WTC11 (cell line): ENCODE measurements around the gene ZNF683. TPM values are rescaled to one million over a fixed set of nuclear protein-coding genes. Genes with fewer than 3 reads are reported as not detected.

Source experiments
- ATAC-seq: fragments of 200-7000 bp; cut with Tn5 transposase; 2 replicates; pipeline ENCODE4 v1.10.0; 2021; ENCODE audit warnings: mild to moderate bottlenecking, moderate library complexity
- CTCF ChIA-PET: fragments of 300-600 bp; sonication (Branson Sonifier 250); formaldehyde crosslinking; loops from one replicate; lab custom pipeline; 2021; ENCODE audit warnings: antibody characterized with exemption; lab: Charles Lee
- POLR2A ChIA-PET: fragments of 350-600 bp; sonication (Branson Sonifier 250); formaldehyde crosslinking; loops from one replicate; lab custom pipeline; 2021; ENCODE audit warnings: antibody characterized with exemption; lab: Charles Lee
- DNase-seq: peaks from one replicate; pipeline ENCODE4 v3.0.0; 2021; ENCODE audit warnings: low spot score
- H3K27ac Mint-ChIP-seq: 2 replicates; pipeline ENCODE4 v1.8.0; 2021; ENCODE audit warnings: mixed read lengths
- H3K27me3 Mint-ChIP-seq: 2 replicates; pipeline ENCODE4 v1.8.0; 2021; ENCODE audit warnings: low read depth, mild to moderate bottlenecking, moderate library complexity, mixed read lengths
- H3K36me3 Mint-ChIP-seq: 2 replicates; pipeline ENCODE4 v1.8.0; 2021; ENCODE audit warnings: mixed read lengths
- H3K4me1 Mint-ChIP-seq: 2 replicates; pipeline ENCODE4 v1.8.0; 2022; ENCODE audit warnings: mixed read lengths
- H3K4me3 Mint-ChIP-seq: 2 replicates; pipeline ENCODE4 v1.8.0; 2021; ENCODE audit warnings: mild to moderate bottlenecking, moderate library complexity, mixed read lengths
- H3K9me3 Mint-ChIP-seq: 2 replicates; pipeline ENCODE4 v1.8.0; 2021; ENCODE audit warnings: mixed read lengths
- AFF4 ChIP-seq: sonication (generic); formaldehyde crosslinking; IDR thresholded peaks from 2 replicates; pipeline ENCODE4 v1.8.1; 2023; ENCODE audit warnings: mild to moderate bottlenecking, missing genetic modification reagents, borderline replicate concordance
- ATF1 ChIP-seq: sonication (generic); formaldehyde crosslinking; IDR thresholded peaks from 2 replicates; pipeline ENCODE4 v1.8.1; 2023; ENCODE audit warnings: mild to moderate bottlenecking, moderate library complexity, missing genetic modification reagents
- ATF2 ChIP-seq: sonication (generic); formaldehyde crosslinking; IDR thresholded peaks from 2 replicates; pipeline ENCODE4 v1.8.1; 2022; ENCODE audit warnings: low read depth, missing genetic modification reagents, borderline replicate concordance
- ATF6 ChIP-seq: sonication (generic); formaldehyde crosslinking; IDR thresholded peaks from 2 replicates; pipeline ENCODE4 v1.8.1; 2023; ENCODE audit warnings: mild to moderate bottlenecking, missing genetic modification reagents
- CTCF ChIP-seq: fragments of 200-600 bp; IDR thresholded peaks from 2 replicates; pipeline ENCODE4 v1.8.0; 2022; ENCODE audit warnings: antibody characterized with exemption
- E2F1 ChIP-seq: sonication (generic); formaldehyde crosslinking; IDR thresholded peaks from 2 replicates; pipeline ENCODE4 v1.8.0; 2022; ENCODE audit warnings: mild to moderate bottlenecking, missing genetic modification reagents
- ESRRA ChIP-seq: sonication (generic); formaldehyde crosslinking; IDR thresholded peaks from 2 replicates; pipeline ENCODE4 v1.8.1; 2022; ENCODE audit warnings: mild to moderate bottlenecking, missing genetic modification reagents, borderline replicate concordance
- FOXK1 ChIP-seq: sonication (generic); formaldehyde crosslinking; IDR thresholded peaks from 2 replicates; pipeline ENCODE4 v1.8.0; 2022; ENCODE audit warnings: mild to moderate bottlenecking, moderate library complexity, missing genetic modification reagents
- NFATC4 ChIP-seq: fragments of 250-450 bp; sonication (Bioruptor Pico); IDR thresholded peaks from 2 replicates; pipeline ENCODE4 v1.9.0; 2021; ENCODE audit warnings: mild to moderate bottlenecking
- RELA ChIP-seq: sonication (generic); formaldehyde crosslinking; IDR thresholded peaks from 2 replicates; pipeline ENCODE4 v1.8.1; 2022; ENCODE audit warnings: missing genetic modification reagents, mild to moderate bottlenecking, borderline replicate concordance
- TEAD1 ChIP-seq: sonication (generic); formaldehyde crosslinking; IDR thresholded peaks from 2 replicates; pipeline ENCODE4 v1.8.0; 2022; ENCODE audit warnings: mild to moderate bottlenecking, missing genetic modification reagents
- TEAD4 ChIP-seq: sonication (generic); formaldehyde crosslinking; IDR thresholded peaks from 2 replicates; pipeline ENCODE4 v1.8.0; 2022; ENCODE audit warnings: mild to moderate bottlenecking, missing genetic modification reagents
- ZBTB21 ChIP-seq: sonication (generic); formaldehyde crosslinking; IDR thresholded peaks from 2 replicates; pipeline ENCODE4 v1.8.1; 2023; ENCODE audit warnings: mild to moderate bottlenecking, missing genetic modification reagents, borderline replicate concordance
- ZNF512 ChIP-seq: sonication (generic); formaldehyde crosslinking; IDR thresholded peaks from 2 replicates; pipeline ENCODE4 v1.8.1; 2022; ENCODE audit warnings: missing genetic modification reagents, borderline replicate concordance
- total RNA-seq: library from RNA; stranded (reverse); gene quantifications from 3 replicates; pipeline ENCODE4 v1.2.3, GENCODE V29; 2021

ZNF683 gene
- total RNA-seq, 1 experiment from 2014 or later: not detected

- Mint-ChIP-seq H3K27ac (no peak overlapping the region), H3K36me3 (no peaks in the 10 kb centered on the region), H3K4me1 (peaks cover 18% of the 10 kb centered on the region), H3K9me3 (no peaks in the 10 kb centered on the region), H3K27me3 (no peaks in the 10 kb centered on the region), H3K4me3 (no peak overlapping the region)
- POLR2A ChIA-PET: interaction anchor here (0.6 to 2.6 kb wide), 3 partner anchors 18 to 141 kb away, joined by 4 to 14 read pairs (median 8); partner anchors contain the start of gene LIN28A
- ATAC-seq (peak; percentile 86), DNase-seq (peak; percentile 38)
- CTCF ChIA-PET: interaction anchor here (0.5 to 3.7 kb wide), 37 partner anchors 11 to 246 kb away, joined by 3 to 81 read pairs (median 6); partner anchors contain the start of genes CATSPER4, CD52, CEP85 and CNKSR1
- TF ChIP-seq ATF6 (CRISPR knock-in tag) (no peak), CTCF (peak; percentile 72)
- TF ChIP-seq, all 79 proteins: peak for 1
Measured at GRCh38 chr1:26391450-26391849, 18.9 kb upstream of the ZNF683 start.

- ATAC-seq: no peak
Measured at GRCh38 chr1:26389604-26390247, 17.2 kb upstream of the ZNF683 start.

GRCh38 chr1:26388791-26389445 is 16.4 kb upstream of the ZNF683 start:
- H3K9me3 Mint-ChIP-seq: no peaks in the 10 kb centered on the region
- CTCF ChIA-PET: interaction anchor here (3.5 to 3.7 kb wide), 2 partner anchors 28 to 104 kb away, joined by 43 to 81 read pairs; no protein-coding TSS in a partner anchor
- DNase-seq (no peak), ATAC-seq (no peak)
- POLR2A ChIA-PET: no interaction called here
- no peaks in the 10 kb centered on the region for H3K27me3 Mint-ChIP-seq
- no peak overlapping the region for H3K4me3 Mint-ChIP-seq
- H3K36me3 Mint-ChIP-seq: no peaks in the 10 kb centered on the region
- H3K27ac Mint-ChIP-seq: no peak overlapping the region
- H3K4me1 Mint-ChIP-seq: peaks cover 23% of the 10 kb centered on the region
- TF ChIP-seq E2F1 (CRISPR knock-in tag) (no peak), ATF1 (CRISPR knock-in tag) (no peak), AFF4 (CRISPR knock-in tag) (no peak), ZNF512 (no peak), FOXK1 (CRISPR knock-in tag) (no peak), RELA (CRISPR knock-in tag) (no peak), ZBTB21 (CRISPR knock-in tag) (no peak), NFATC4 (CRISPR knock-in tag) (no peak), ATF2 (CRISPR knock-in tag) (no peak), TEAD4 (CRISPR knock-in tag) (no peak), ESRRA (CRISPR knock-in tag) (no peak), ATF6 (CRISPR knock-in tag) (no peak)

More at GRCh38 chr1:26389604-26390247, 17.2 kb upstream of the ZNF683 start:
- CTCF ChIA-PET: interaction anchor here (0.7 to 3.7 kb wide), 3 partner anchors 25 to 105 kb away, joined by 4 to 81 read pairs (median 43); no protein-coding TSS in a partner anchor
- H3K27me3 Mint-ChIP-seq: no peaks in the 10 kb centered on the region
- H3K9me3 Mint-ChIP-seq: no peaks in the 10 kb centered on the region
- no peak for TF ChIP-seq TEAD1 (CRISPR knock-in tag)
- DNase-seq: no peak
- H3K4me3 Mint-ChIP-seq: no peak overlapping the region
- POLR2A ChIA-PET: interaction anchor here (2.6 kb wide), 1 partner anchor 20 kb away, joined by 14 read pairs; the partner anchor contains the start of gene LIN28A
- peaks cover 23% of the 10 kb centered on the region for H3K4me1 Mint-ChIP-seq
- no peak overlapping the region for H3K27ac Mint-ChIP-seq
- H3K36me3 Mint-ChIP-seq: no peaks in the 10 kb centered on the region
